HG03175 (cell line): Measurements from ENCODE around the gene RUFY1.
"Not testable (repeated sequence)": the region's sequence is repeated elsewhere in the genome, so short reads cannot be mapped to it uniquely, and the experiment has no call there.

Experiments
- ATAC-seq: cut with Tn5 transposase; IDR thresholded peaks from one replicate; pipeline ENCODE4 v1.9.1; 2021; ENCODE audit warnings: mild to moderate bottlenecking, moderate library complexity; ENCODE audit not compliant: unreplicated experiment

Gene RUFY1

GRCh38 chr5:179536676-179537075 is 13.7 kb upstream of the RUFY1 start:
- no peak for ATAC-seq

GRCh38 chr5:179542170-179542569 is 8.2 kb upstream of the RUFY1 start:
- ATAC-seq: no peak

- not testable (repeated sequence) for ATAC-seq
Observed at GRCh38 chr5:179543275-179543674, 7.1 kb upstream of the RUFY1 start.

GRCh38 chr5:179553006-179553405 is 2.7 kb downstream of the RUFY1 start:
- ATAC-seq: no peak

GRCh38 chr5:179553875-179554274 is 3.5 kb downstream of the RUFY1 start:
- no peak for ATAC-seq

- no peak for ATAC-seq
Observed at GRCh38 chr5:179554981-179555380, 4.6 kb downstream of the RUFY1 start.

GRCh38 chr5:179558261-179558799 is 8.0 kb downstream of the RUFY1 start:
- not testable (repeated sequence) for ATAC-seq

- ATAC-seq: no peak
Observed at GRCh38 chr5:179558932-179559283, 8.6 kb downstream of the RUFY1 start.

GRCh38 chr5:179559284-179560252 is 9.2 kb downstream of the RUFY1 start:
- ATAC-seq: peak; percentile 99

GRCh38 chr5:179564526-179564925 is 14.2 kb downstream of the RUFY1 start:
- ATAC-seq: no peak

- no peak for ATAC-seq
Observed at GRCh38 chr5:179568721-179569120, 18.4 kb downstream of the RUFY1 start.

GRCh38 chr5:179572386-179572785 is 22.0 kb downstream of the RUFY1 start:
- no peak for ATAC-seq

- no peak for ATAC-seq
Observed at GRCh38 chr5:179577286-179577960, 27.1 kb downstream of the RUFY1 start.

- ATAC-seq: no peak
Observed at GRCh38 chr5:179585941-179586401, 35.6 kb downstream of the RUFY1 start.

- ATAC-seq: no peak
Observed at GRCh38 chr5:179588166-179588565, 37.8 kb downstream of the RUFY1 start.

- ATAC-seq: no peak
Observed at GRCh38 chr5:179595916-179596315, 45.6 kb downstream of the RUFY1 start.

GRCh38 chr5:179596421-179596820 is 46.1 kb downstream of the RUFY1 start:
- no peak for ATAC-seq

GRCh38 chr5:179599100-179599499 is 48.7 kb downstream of the RUFY1 start:
- no peak for ATAC-seq

- no peak for ATAC-seq
Observed at GRCh38 chr5:179599566-179599965, 49.2 kb downstream of the RUFY1 start.

- ATAC-seq: no peak
Observed at GRCh38 chr5:179599973-179600372, 49.6 kb downstream of the RUFY1 start.

- ATAC-seq: no peak
Observed at GRCh38 chr5:179601871-179602625, 51.7 kb downstream of the RUFY1 start.
